Glutamatergic neuron (in vitro differentiated cells): ENCODE results near the gene C2CD4A. TPM values are rescaled to one million over a fixed set of nuclear protein-coding genes. Genes with fewer than 3 reads are reported as not detected.

ENCODE experiments used
- DNase-seq: peaks from one replicate; pipeline ENCODE4 v3.0.0; 2022
- H3K27ac Mint-ChIP-seq: one replicate; pipeline ENCODE4 v1.8.0; 2020; ENCODE audit warnings: mild to moderate bottlenecking, mixed read lengths, inconsistent platforms; ENCODE audit not compliant: unreplicated experiment
- H3K27me3 Mint-ChIP-seq: one replicate; pipeline ENCODE4 v1.8.0; 2020; ENCODE audit warnings: mild to moderate bottlenecking, moderate library complexity, mixed read lengths, inconsistent platforms; ENCODE audit not compliant: unreplicated experiment
- H3K36me3 Mint-ChIP-seq: one replicate; pipeline ENCODE4 v1.8.0; 2020; ENCODE audit warnings: mild to moderate bottlenecking, mixed read lengths, inconsistent platforms; ENCODE audit not compliant: unreplicated experiment
- H3K4me1 Mint-ChIP-seq: one replicate; pipeline ENCODE4 v1.8.0; 2020; ENCODE audit warnings: mild to moderate bottlenecking, low read depth, mixed read lengths, inconsistent platforms; ENCODE audit not compliant: unreplicated experiment
- H3K4me3 Mint-ChIP-seq: one replicate; pipeline ENCODE4 v1.8.0; 2020; ENCODE audit warnings: mild to moderate bottlenecking, mixed read lengths, inconsistent platforms; ENCODE audit not compliant: unreplicated experiment
- H3K9me3 Mint-ChIP-seq: one replicate; pipeline ENCODE4 v1.8.0; 2020; ENCODE audit warnings: mild to moderate bottlenecking, moderate library complexity, mixed read lengths, inconsistent platforms; ENCODE audit not compliant: unreplicated experiment
- CTCF ChIP-seq: fragments of 200-600 bp; sonication (generic); IDR thresholded peaks from one replicate; pipeline ENCODE4 v1.5.0; 2021; ENCODE audit not compliant: partially characterized antibody, unreplicated experiment
- long read RNA-seq: library from polyadenylated mRNA; unstranded; transcript quantifications from one replicate; pipeline ENCODE4 v2.0.0, GENCODE V29; 2020; ENCODE audit not compliant: unreplicated experiment
- total RNA-seq: library from RNA; stranded (reverse); fragmentation: NEBNext Ultra II Directional; extraction: Animal tissue kit (Norgen Biotek cat#: 25700); gene quantifications from one replicate; pipeline ENCODE4 v1.2.1, GENCODE V29; 2021; ENCODE audit not compliant: unreplicated experiment

The C2CD4A gene
- 0.20 TPM for total RNA-seq
- long read RNA-seq, result 0 reads

DNA sequence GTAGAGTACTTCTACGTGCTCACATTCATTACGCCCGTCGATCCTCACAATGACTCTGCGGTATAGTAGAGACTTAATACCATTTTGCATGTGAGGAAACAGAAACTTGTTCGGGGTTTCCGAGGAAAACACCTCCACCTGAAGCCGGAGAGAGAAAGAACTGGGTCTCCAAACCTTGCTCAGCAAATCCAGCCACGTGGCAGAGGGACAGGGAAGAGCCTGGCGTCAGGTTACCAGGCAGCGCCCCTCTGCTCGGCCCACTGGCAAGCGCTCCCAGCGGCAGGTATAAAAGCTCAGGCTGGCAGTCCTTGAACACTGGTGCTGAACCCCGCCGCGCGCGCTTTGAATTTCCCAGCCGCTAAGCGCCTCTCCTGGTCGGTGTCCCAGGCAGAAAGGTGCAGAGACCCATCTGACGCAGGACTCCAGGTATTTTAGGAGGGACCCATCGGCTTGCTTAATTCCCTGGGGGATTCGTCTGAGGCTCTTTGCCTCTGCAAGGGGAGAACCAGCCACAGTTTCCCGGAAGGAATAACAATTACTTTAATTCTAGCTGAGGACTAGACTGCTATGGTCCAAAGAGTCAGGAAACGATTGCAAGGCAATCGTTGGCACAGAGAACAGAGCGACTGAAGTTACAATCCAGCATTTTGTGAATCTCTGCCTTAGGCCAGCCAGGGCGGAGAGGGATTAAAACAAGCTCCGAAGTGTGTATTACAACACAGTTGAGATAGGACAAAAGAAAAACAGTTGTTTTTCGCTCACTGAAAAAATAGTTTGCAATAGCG, at the start of gene C2CD4A:
Gene C2CD4A, plus strand, starts transcription at position 315 of the 785 bp plus-strand sequence. CDS start 637 bp downstream, outside the sequence.
- peaks cover 5% of the 10 kb centered on the region for H3K4me1 Mint-ChIP-seq
- peaks cover 9% of the 10 kb centered on the region for H3K27me3 Mint-ChIP-seq
- H3K9me3 Mint-ChIP-seq, result peaks cover 8% of the 10 kb centered on the region
- peak; percentile 58 for DNase-seq
- H3K27ac Mint-ChIP-seq, result peak within 1 kb of the TSS; percentile 72
- H3K36me3 Mint-ChIP-seq, result peaks cover 8% of the 10 kb centered on the region
- TF ChIP-seq CTCF, result no peak
- peak within 1 kb of the TSS; percentile 96 for H3K4me3 Mint-ChIP-seq

GRCh38 chr15:62020576-62021160, 46.1 kb upstream of the C2CD4A start:
- Mint-ChIP-seq H3K4me3 (no peak overlapping the region), H3K36me3 (peaks cover 12% of the 10 kb centered on the region), H3K27ac (no peak overlapping the region), H3K4me1 (no peaks in the 10 kb centered on the region), H3K9me3 (peaks cover 2% of the 10 kb centered on the region), H3K27me3 (no peaks in the 10 kb centered on the region)
- no peak for TF ChIP-seq CTCF
- DNase-seq, result no peak

- H3K9me3 Mint-ChIP-seq, result no peaks in the 10 kb centered on the region
- H3K27me3 Mint-ChIP-seq, result no peaks in the 10 kb centered on the region
- H3K27ac Mint-ChIP-seq, result no peak overlapping the region
- peaks cover 7% of the 10 kb centered on the region for H3K36me3 Mint-ChIP-seq
- peak; percentile 71 for TF ChIP-seq CTCF
- no peaks in the 10 kb centered on the region for H3K4me1 Mint-ChIP-seq
- H3K4me3 Mint-ChIP-seq, result no peak overlapping the region
- DNase-seq, result no peak
Measured at GRCh38 chr15:62021991-62022600, 44.7 kb upstream of the C2CD4A start.

GRCh38 chr15:62026487-62027262, 40.1 kb upstream of the C2CD4A start:
- no peak for TF ChIP-seq CTCF
- H3K4me1 Mint-ChIP-seq, result no peaks in the 10 kb centered on the region
- no peak overlapping the region for H3K27ac Mint-ChIP-seq
- DNase-seq, result no peak
- H3K36me3 Mint-ChIP-seq, result no peaks in the 10 kb centered on the region
- H3K9me3 Mint-ChIP-seq, result no peaks in the 10 kb centered on the region
- no peak overlapping the region for H3K4me3 Mint-ChIP-seq
- H3K27me3 Mint-ChIP-seq, result no peaks in the 10 kb centered on the region
